ENCODE data around the gene RLBP1.

RLBP1 gene

GRCh38 chr15:89198934-89199333 is 22.4 kb downstream of the RLBP1 start:
- TF ChIP-seq YY1 (IDR thresholded peaks at IDR 0.05; ENCODE audit: low read depth) (no peak), ZBTB7A (IDR thresholded peaks at IDR 0.05; ENCODE audit: low read depth) (no peak), REST (IDR thresholded peaks at IDR 0.05; ENCODE audit: low read depth) (no peak), USF1 (IDR thresholded peaks at IDR 0.05) (no peak), EP300 (IDR thresholded peaks at IDR 0.05; ENCODE audit: borderline replicate concordance) (no peak), CREB1 (IDR thresholded peaks at IDR 0.05; ENCODE audit: low read depth) (no peak)

GRCh38 chr15:89198196-89198595 is 23.2 kb downstream of the RLBP1 start:
- no peak for TF ChIP-seq TCF12 (IDR thresholded peaks at IDR 0.05; ENCODE audit: low read depth)
- no peak for TF ChIP-seq USF1 (IDR thresholded peaks at IDR 0.05)
- TF ChIP-seq CREB1 (IDR thresholded peaks at IDR 0.05; ENCODE audit: low read depth): no peak
- no peak for TF ChIP-seq MAX (IDR thresholded peaks at IDR 0.05)
- no peak for TF ChIP-seq ZBTB7A (IDR thresholded peaks at IDR 0.05; ENCODE audit: low read depth)
- TF ChIP-seq RAD21 (IDR thresholded peaks at IDR 0.05; ENCODE audit: low read depth): no peak
- TF ChIP-seq NFIC (IDR thresholded peaks at IDR 0.05): no peak
- TF ChIP-seq YY1 (IDR thresholded peaks at IDR 0.05; ENCODE audit: low read depth): no peak
- no peak for TF ChIP-seq REST (IDR thresholded peaks at IDR 0.05; ENCODE audit: low read depth)
- no peak for TF ChIP-seq EP300 (IDR thresholded peaks at IDR 0.05; ENCODE audit: borderline replicate concordance)
- no peak for TF ChIP-seq CEBPB (IDR thresholded peaks at IDR 0.05)
- no peak for TF ChIP-seq TEAD4 (IDR thresholded peaks at IDR 0.05)
- no peak for TF ChIP-seq FOXM1 (IDR thresholded peaks at IDR 0.05; ENCODE audit: borderline replicate concordance, low read depth)
- TF ChIP-seq EGR1 (IDR thresholded peaks at IDR 0.05): no peak
- no peak for TF ChIP-seq TAF1 (IDR thresholded peaks at IDR 0.05; ENCODE audit: low read depth)

GRCh38 chr15:89197503-89197971 is 23.8 kb downstream of the RLBP1 start:
- TF ChIP-seq TAF1 (IDR thresholded peaks at IDR 0.05; ENCODE audit: low read depth) (no peak), CEBPB (IDR thresholded peaks at IDR 0.05) (no peak), EP300 (IDR thresholded peaks at IDR 0.05; ENCODE audit: borderline replicate concordance) (no peak), MAX (IDR thresholded peaks at IDR 0.05) (no peak), FOXM1 (IDR thresholded peaks at IDR 0.05; ENCODE audit: borderline replicate concordance, low read depth) (no peak), CREB1 (IDR thresholded peaks at IDR 0.05; ENCODE audit: low read depth) (no peak), TEAD4 (IDR thresholded peaks at IDR 0.05) (no peak), REST (IDR thresholded peaks at IDR 0.05; ENCODE audit: low read depth) (no peak), RAD21 (IDR thresholded peaks at IDR 0.05; ENCODE audit: low read depth) (no peak), YY1 (IDR thresholded peaks at IDR 0.05; ENCODE audit: low read depth) (no peak), EGR1 (IDR thresholded peaks at IDR 0.05) (no peak), USF1 (IDR thresholded peaks at IDR 0.05) (no peak), TCF12 (IDR thresholded peaks at IDR 0.05; ENCODE audit: low read depth) (no peak)

GRCh38 chr15:89196994-89197393 is 24.4 kb downstream of the RLBP1 start:
- TF ChIP-seq NFIC (IDR thresholded peaks at IDR 0.05) (peak; percentile 78), EGR1 (IDR thresholded peaks at IDR 0.05) (no peak)

Measured in Ishikawa (cell line).